Measurements from ENCODE around the gene USH2A. TPM values are rescaled to one million over a fixed set of nuclear protein-coding genes. Genes with fewer than 3 reads are reported as not detected.

Gene USH2A
- polyA plus RNA-seq, 1 donor from 2014 or later: not detected

GRCh38 chr1:216123446-216124191 lies 299.6 kb downstream of the USH2A start:
- Mint-ChIP-seq H3K27ac (no peak overlapping the region), H3K36me3 (no peaks in the 10 kb centered on the region), H3K27me3 (peaks cover 1% of the 10 kb centered on the region)

GRCh38 chr1:216119600-216119999 lies 303.6 kb downstream of the USH2A start:
- Mint-ChIP-seq H3K4me3 (no peak overlapping the region), H3K4me1 (no peaks in the 10 kb centered on the region), H3K36me3 (no peaks in the 10 kb centered on the region), H3K27me3 (no peaks in the 10 kb centered on the region), H3K27ac (no peak overlapping the region), H3K9me3 (no peaks in the 10 kb centered on the region)

More at GRCh38 chr1:216123446-216124191, 299.6 kb downstream of the USH2A start:
- no peak overlapping the region for H3K4me3 Mint-ChIP-seq
- no peaks in the 10 kb centered on the region for H3K4me1 Mint-ChIP-seq
- no peaks in the 10 kb centered on the region for H3K9me3 Mint-ChIP-seq

DNA sequence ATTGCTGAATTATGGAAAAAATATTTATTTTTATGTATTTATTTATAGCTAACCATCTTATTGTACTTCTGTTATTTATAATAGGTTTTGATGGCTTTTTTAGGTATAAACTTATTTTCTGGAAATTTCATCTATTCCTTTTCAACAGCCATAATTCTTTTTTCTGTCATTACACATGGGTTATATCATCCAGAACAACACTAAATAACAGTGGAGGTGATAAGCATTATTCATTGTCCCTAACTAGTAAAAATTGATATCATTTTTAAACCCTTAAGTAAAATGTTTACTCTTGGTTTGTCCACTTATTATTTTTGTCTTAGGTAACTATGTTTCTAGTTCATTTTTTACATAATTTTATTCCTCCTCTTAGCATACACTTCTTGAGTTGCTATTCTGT lies 309.1 kb downstream of the USH2A start:
- Mint-ChIP-seq H3K9me3 (no peaks in the 10 kb centered on the region), H3K27ac (no peak overlapping the region), H3K27me3 (no peaks in the 10 kb centered on the region), H3K4me1 (no peaks in the 10 kb centered on the region), H3K36me3 (no peaks in the 10 kb centered on the region), H3K4me3 (no peak overlapping the region)

- H3K27me3 Mint-ChIP-seq: no peaks in the 10 kb centered on the region
- no peak overlapping the region for H3K27ac Mint-ChIP-seq
- no peaks in the 10 kb centered on the region for H3K9me3 Mint-ChIP-seq
- H3K4me1 Mint-ChIP-seq: no peaks in the 10 kb centered on the region
- H3K4me3 Mint-ChIP-seq: no peak overlapping the region
- H3K36me3 Mint-ChIP-seq: no peaks in the 10 kb centered on the region
Observed at GRCh38 chr1:216113181-216113580, 310.1 kb downstream of the USH2A start.

GRCh38 chr1:216111842-216112241 lies 311.4 kb downstream of the USH2A start:
- Mint-ChIP-seq H3K27ac (no peak overlapping the region), H3K9me3 (peaks cover 0 to 1% (median 0%) of the 10 kb centered on the region in 3 donors), H3K4me3 (no peak overlapping the region), H3K4me1 (no peaks in the 10 kb centered on the region), H3K36me3 (no peaks in the 10 kb centered on the region), H3K27me3 (no peaks in the 10 kb centered on the region)

DNA sequence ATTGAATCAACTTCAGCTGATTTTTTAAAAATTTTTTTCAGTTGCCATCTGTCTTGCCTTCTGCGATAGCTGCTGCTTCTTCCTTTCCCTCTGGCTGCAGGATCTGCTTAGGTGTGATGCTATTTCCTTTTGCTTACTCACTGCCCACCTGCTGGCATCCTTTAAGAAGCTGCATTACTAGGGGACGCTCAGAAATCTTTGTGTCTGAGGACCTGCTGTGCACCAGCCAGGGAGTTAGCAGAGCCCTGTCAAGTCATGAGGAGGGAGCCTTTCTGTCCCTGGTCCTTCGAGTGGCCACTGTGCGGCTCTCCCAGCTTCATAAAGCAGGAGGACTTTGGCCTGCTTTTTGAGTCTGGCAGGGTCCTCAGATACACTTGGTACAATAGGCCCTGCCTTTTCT lies 327.8 kb downstream of the USH2A start:
- no peaks in the 10 kb centered on the region for H3K36me3 Mint-ChIP-seq
- no peaks in the 10 kb centered on the region for H3K9me3 Mint-ChIP-seq
- no peak overlapping the region for H3K4me3 Mint-ChIP-seq
- H3K4me1 Mint-ChIP-seq: no peaks in the 10 kb centered on the region
- H3K27ac Mint-ChIP-seq: no peak overlapping the region
- no peaks in the 10 kb centered on the region for H3K27me3 Mint-ChIP-seq

GRCh38 chr1:216090556-216090955 lies 332.7 kb downstream of the USH2A start:
- Mint-ChIP-seq H3K4me1 (no peaks in the 10 kb centered on the region), H3K27me3 (no peaks in the 10 kb centered on the region), H3K36me3 (no peaks in the 10 kb centered on the region), H3K9me3 (no peaks in the 10 kb centered on the region), H3K27ac (no peak overlapping the region), H3K4me3 (no peak overlapping the region)

- Mint-ChIP-seq H3K27me3 (no peaks in the 10 kb centered on the region), H3K27ac (no peak overlapping the region), H3K4me3 (no peak overlapping the region), H3K36me3 (no peaks in the 10 kb centered on the region), H3K4me1 (peaks cover 0 to 2% (median 0%) of the 10 kb centered on the region in 3 donors), H3K9me3 (peaks cover 0 to 3% (median 0%) of the 10 kb centered on the region in 3 donors)
Observed at GRCh38 chr1:216086678-216087077, 336.6 kb downstream of the USH2A start.

GRCh38 chr1:216081445-216081844 lies 341.8 kb downstream of the USH2A start:
- peaks cover 0 to 3% (median 0%) of the 10 kb centered on the region in 3 donors for H3K9me3 Mint-ChIP-seq

DNA sequence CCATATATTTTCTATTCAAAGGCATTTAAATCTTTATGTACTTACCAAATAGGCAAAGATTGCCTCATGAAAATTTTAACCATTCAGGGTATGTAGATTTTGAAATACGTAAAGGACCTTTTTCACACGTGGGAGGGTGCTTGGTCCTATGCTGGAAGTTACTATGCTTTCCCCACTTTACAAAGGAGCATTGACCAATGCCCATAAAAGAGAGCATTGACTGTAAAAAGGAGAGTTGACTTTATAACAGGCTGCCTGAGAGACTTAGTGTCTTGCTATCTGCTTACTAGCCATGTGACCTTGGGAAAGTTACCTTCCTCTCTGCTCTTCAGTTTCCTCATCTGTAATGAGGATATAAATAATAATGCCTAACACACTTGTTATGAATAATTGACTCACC lies 346.5 kb downstream of the USH2A start:
- Mint-ChIP-seq H3K27me3 (no peaks in the 10 kb centered on the region), H3K4me3 (no peak overlapping the region)

More at GRCh38 chr1:216081445-216081844, 341.8 kb downstream of the USH2A start:
- H3K27me3 Mint-ChIP-seq: no peaks in the 10 kb centered on the region
- H3K4me3 Mint-ChIP-seq: no peak overlapping the region
- peaks cover 3% of the 10 kb centered on the region for H3K36me3 Mint-ChIP-seq
- H3K27ac Mint-ChIP-seq: no peak overlapping the region
- H3K4me1 Mint-ChIP-seq: peaks cover 0 to 2% (median 0%) of the 10 kb centered on the region in 3 donors

DNA sequence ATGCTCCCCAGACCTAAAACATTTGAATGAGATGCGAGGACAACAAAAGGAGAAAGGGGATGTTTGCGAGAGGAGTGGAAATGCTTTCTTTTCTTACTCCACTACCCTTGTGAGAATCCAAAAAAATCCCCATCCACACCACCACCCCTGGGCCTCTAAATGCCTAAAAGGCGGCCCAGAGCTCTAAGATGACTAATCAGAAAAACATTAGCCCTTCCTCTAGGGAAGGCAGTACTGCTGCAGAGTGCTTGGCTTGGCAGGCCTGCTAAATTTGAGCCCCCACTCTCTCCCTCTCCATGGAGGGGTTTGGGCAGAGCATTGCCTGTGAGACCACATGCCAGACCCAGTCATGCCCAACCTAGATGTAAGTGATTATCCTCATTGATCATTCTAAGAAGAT lies 347.9 kb downstream of the USH2A start:
- Mint-ChIP-seq H3K4me1 (no peaks in the 10 kb centered on the region), H3K4me3 (no peak overlapping the region), H3K27me3 (no peaks in the 10 kb centered on the region), H3K36me3 (no peaks in the 10 kb centered on the region), H3K9me3 (peaks cover 0 to 1% (median 0%) of the 10 kb centered on the region in 3 donors), H3K27ac (no peak overlapping the region)

More for the DNA sequence above, 346.5 kb downstream of the USH2A start:
- Mint-ChIP-seq H3K36me3 (peaks cover 3% of the 10 kb centered on the region), H3K4me1 (no peaks in the 10 kb centered on the region), H3K27ac (no peak overlapping the region), H3K9me3 (no peaks in the 10 kb centered on the region)

GRCh38 chr1:216073793-216074595 lies 349.3 kb downstream of the USH2A start:
- H3K36me3 Mint-ChIP-seq: no peaks in the 10 kb centered on the region
- H3K9me3 Mint-ChIP-seq: peaks cover 0 to 1% (median 0%) of the 10 kb centered on the region in 3 donors
- no peak overlapping the region for H3K4me3 Mint-ChIP-seq
- no peak overlapping the region for H3K27ac Mint-ChIP-seq
- H3K4me1 Mint-ChIP-seq: no peaks in the 10 kb centered on the region
- no peaks in the 10 kb centered on the region for H3K27me3 Mint-ChIP-seq

- no peak overlapping the region for H3K27ac Mint-ChIP-seq
- H3K9me3 Mint-ChIP-seq: peaks cover 0 to 7% (median 0%) of the 10 kb centered on the region in 3 donors
- H3K4me3 Mint-ChIP-seq: no peak overlapping the region
- H3K36me3 Mint-ChIP-seq: no peaks in the 10 kb centered on the region
- H3K27me3 Mint-ChIP-seq: peaks cover 5% of the 10 kb centered on the region
- no peaks in the 10 kb centered on the region for H3K4me1 Mint-ChIP-seq
Observed at GRCh38 chr1:216071262-216071661, 352.0 kb downstream of the USH2A start.

DNA sequence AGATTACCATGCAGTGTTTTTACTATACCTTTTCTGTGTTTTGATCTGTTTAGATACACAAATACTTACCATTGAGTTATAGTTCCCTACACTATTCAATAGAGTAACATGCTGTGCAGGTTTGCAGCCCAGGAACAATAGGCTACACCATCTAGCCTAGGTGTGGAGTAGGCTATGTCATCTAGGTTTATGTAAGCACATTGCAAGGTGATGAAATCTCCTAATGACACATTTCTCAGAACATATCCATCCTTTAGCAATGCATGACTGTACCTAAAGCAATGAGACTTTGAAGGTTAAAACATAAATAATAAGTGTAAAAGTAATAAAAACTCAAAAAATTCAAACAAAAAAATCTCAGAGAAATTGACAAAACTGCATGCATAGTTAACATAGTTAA lies 358.6 kb downstream of the USH2A start:
- Mint-ChIP-seq H3K27ac (no peak overlapping the region), H3K4me1 (no peaks in the 10 kb centered on the region), H3K4me3 (no peak overlapping the region), H3K36me3 (no peaks in the 10 kb centered on the region), H3K27me3 (peaks cover 8% of the 10 kb centered on the region), H3K9me3 (peaks cover 0 to 6% (median 0%) of the 10 kb centered on the region in 3 donors)

GRCh38 chr1:216057947-216058346 lies 365.3 kb downstream of the USH2A start:
- Mint-ChIP-seq H3K36me3 (no peaks in the 10 kb centered on the region), H3K4me1 (no peaks in the 10 kb centered on the region), H3K27ac (no peak overlapping the region), H3K4me3 (no peak overlapping the region), H3K27me3 (peaks cover 3% of the 10 kb centered on the region), H3K9me3 (peaks cover 0 to 3% (median 0%) of the 10 kb centered on the region in 3 donors)
